Kidney (tissue), 14 donors: ENCODE data around the gene USP37. TPM values are rescaled to one million over a fixed set of nuclear protein-coding genes. Genes with fewer than 3 reads are reported as not detected.

Experiments
- DNase-seq, 5 donors: peaks; one replicate each; pipeline ENCODE4 v3.0.0-alpha.2; 2013 to 2020
- FAIRE-seq: peaks from 2 replicates; lab custom pipeline; 2012; peaks lifted over from hg19 to GRCh38; lab: Jason Lieb, UNC
- H3K27ac ChIP-seq, 2 donors: one replicate each; pipeline ENCODE4 v1.7.0; 2013; ENCODE audit warnings: low read depth in 2 of 2, low read length in 2 of 2, inconsistent platforms in 1 of 2
- H3K27me3 ChIP-seq: one replicate; pipeline ENCODE4 v1.7.1; 2013; ENCODE audit warnings: low read length, inconsistent platforms; ENCODE audit not compliant: control insufficient read depth, insufficient read depth
- H3K36me3 ChIP-seq, 3 donors: one replicate each; pipeline versions ENCODE4 v1.7.0 to v1.7.1; 2013; ENCODE audit warnings: low read length in 3 of 3, control low read depth in 1 of 3, inconsistent platforms in 1 of 3; ENCODE audit not compliant: insufficient read depth in 3 of 3, control insufficient read depth in 2 of 3
- H3K4me1 ChIP-seq, 3 donors: one replicate each; pipeline versions ENCODE4 v1.7.0 to v1.7.1; 2013; ENCODE audit warnings: low read length in 3 of 3, inconsistent platforms in 1 of 3, low read depth in 1 of 3; ENCODE audit not compliant: control insufficient read depth in 2 of 3, insufficient read depth in 2 of 3
- H3K4me3 ChIP-seq, 3 donors: one replicate each; pipeline versions ENCODE4 v1.7.0 to v1.8.1; 2013; ENCODE audit warnings: low read length in 3 of 3, control low read depth in 1 of 3, inconsistent platforms in 1 of 3
- H3K9ac ChIP-seq, 3 donors: one replicate each; pipeline versions ENCODE4 v1.7.0 to v1.7.1; 2013; ENCODE audit warnings: low read length in 3 of 3, control low read depth in 1 of 3, inconsistent platforms in 1 of 3
- H3K9me3 ChIP-seq, 3 donors: one replicate each; pipeline versions ENCODE4 v1.7.0 to v1.7.1; 2013; ENCODE audit warnings: low read length in 3 of 3, control low read depth in 1 of 3, inconsistent platforms in 1 of 3; ENCODE audit not compliant: control insufficient read depth in 2 of 3, insufficient read depth in 1 of 3
- intact Hi-C: fragments of 100-400 bp; cut with DNase I; formaldehyde crosslinking; loops from one replicate; pipeline ENCODE4 v1.11.1; 2022
- polyA plus RNA-seq: library from polyadenylated mRNA; stranded (reverse); fragments of 350-450 nt; fragmentation: Illumina TruSeq; extraction: RNeasy Lipid Tissue Mini Kit (QIAGEN cat#74804); gene quantifications from one replicate; pipeline ENCODE4 v1.2.3, GENCODE V29; 2014; ENCODE audit warnings: low read depth, low replicate concordance; ENCODE audit not compliant: insufficient read depth
- total RNA-seq: library from RNA; stranded (reverse); fragmentation: NEBNext Ultra II Directional; extraction: Animal tissue kit (Norgen Biotek cat#: 25700); gene quantifications from one replicate; pipeline ENCODE4 v1.2.1, GENCODE V29; 2021
- TF ChIP-seq, protein P1 (sequence below): IDR thresholded peaks from 3 replicates; pipeline ENCODE4 v1.5.1; 2012; ENCODE audit warnings: mild to moderate bottlenecking, moderate library complexity, borderline replicate concordance; ENCODE audit not compliant: insufficient read depth; ENCODE audit errors: extremely low read depth
- donor health status: control.
- donor health status: control.
- donor health status: control.
- donor health status: control.
- donor health status: control.
- donor health status: DM: yes; HTN: yes; CAD: no.
- donor health status: Normal renal cell carcinoma (clear cell type).

Gene USP37
- total and polyA plus RNA-seq, 2 donors from 2014 or later, result 1.8 to 13.5 TPM

DNA sequence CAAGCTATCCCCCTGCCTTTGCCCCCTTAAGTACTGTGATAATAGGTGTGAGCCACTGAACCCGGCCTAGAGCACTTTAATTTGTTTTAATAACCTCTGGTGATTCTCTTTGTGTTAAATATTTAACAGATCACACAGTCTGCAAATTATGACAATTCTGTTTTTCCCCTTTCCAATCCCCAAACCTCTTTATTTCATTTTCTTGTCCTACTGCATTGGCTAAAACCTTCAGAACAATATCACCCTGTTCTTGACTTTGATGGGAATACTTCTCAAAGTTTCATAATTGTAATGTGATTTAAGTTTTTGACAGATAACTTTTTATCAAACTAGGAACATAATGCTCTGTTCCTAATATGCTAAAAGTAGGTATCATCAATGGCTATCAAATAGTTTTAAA lies 44.5 kb downstream of the USP37 start:
- H3K36me3 ChIP-seq, result peaks cover 0 to 8% (median 5%) of the 10 kb centered on the region in 3 donors
- DNase-seq (no peak), FAIRE-seq (no peak)
- no peak overlapping the region for H3K9ac ChIP-seq
- TF ChIP-seq, protein P1, sequence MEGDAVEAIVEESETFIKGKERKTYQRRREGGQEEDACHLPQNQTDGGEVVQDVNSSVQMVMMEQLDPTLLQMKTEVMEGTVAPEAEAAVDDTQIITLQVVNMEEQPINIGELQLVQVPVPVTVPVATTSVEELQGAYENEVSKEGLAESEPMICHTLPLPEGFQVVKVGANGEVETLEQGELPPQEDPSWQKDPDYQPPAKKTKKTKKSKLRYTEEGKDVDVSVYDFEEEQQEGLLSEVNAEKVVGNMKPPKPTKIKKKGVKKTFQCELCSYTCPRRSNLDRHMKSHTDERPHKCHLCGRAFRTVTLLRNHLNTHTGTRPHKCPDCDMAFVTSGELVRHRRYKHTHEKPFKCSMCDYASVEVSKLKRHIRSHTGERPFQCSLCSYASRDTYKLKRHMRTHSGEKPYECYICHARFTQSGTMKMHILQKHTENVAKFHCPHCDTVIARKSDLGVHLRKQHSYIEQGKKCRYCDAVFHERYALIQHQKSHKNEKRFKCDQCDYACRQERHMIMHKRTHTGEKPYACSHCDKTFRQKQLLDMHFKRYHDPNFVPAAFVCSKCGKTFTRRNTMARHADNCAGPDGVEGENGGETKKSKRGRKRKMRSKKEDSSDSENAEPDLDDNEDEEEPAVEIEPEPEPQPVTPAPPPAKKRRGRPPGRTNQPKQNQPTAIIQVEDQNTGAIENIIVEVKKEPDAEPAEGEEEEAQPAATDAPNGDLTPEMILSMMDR, result no peak
- H3K4me3 ChIP-seq, result no peak overlapping the region
- H3K4me1 ChIP-seq, result no peaks in the 10 kb centered on the region
- no peak overlapping the region for H3K27ac ChIP-seq
- H3K27me3 ChIP-seq, result no peaks in the 10 kb centered on the region
- H3K9me3 ChIP-seq, result no peaks in the 10 kb centered on the region
- intact Hi-C loops, result no loop called here

DNA sequence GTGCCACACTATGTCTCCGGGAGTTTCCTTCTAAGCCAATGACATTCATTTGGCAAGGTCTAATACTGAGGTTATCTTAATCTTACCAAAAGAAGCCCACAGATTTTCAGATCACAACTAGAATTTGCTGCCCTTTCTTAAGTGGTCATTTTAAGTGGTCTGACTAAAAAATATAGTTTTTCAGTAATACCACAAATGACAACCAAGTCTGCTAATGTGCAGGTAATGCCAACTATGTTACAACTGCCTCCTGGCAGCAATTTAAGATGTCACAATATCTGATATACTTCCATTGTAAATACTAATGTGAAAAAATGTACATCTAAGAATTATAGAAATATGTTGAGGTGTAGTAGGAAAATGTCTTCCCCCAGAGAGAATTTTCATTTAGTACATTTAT lies 49.3 kb downstream of the USP37 start:
- H3K9me3 ChIP-seq, result no peaks in the 10 kb centered on the region
- H3K27ac ChIP-seq, result no peak overlapping the region
- no peaks in the 10 kb centered on the region for H3K4me1 ChIP-seq
- TF ChIP-seq, protein P1, result no peak
- DNase-seq (no peak), FAIRE-seq (no peak)
- no peaks in the 10 kb centered on the region for H3K36me3 ChIP-seq
- no peak overlapping the region for H3K4me3 ChIP-seq
- no peak overlapping the region for H3K9ac ChIP-seq
- intact Hi-C loops, result no loop called here
- no peaks in the 10 kb centered on the region for H3K27me3 ChIP-seq

DNA sequence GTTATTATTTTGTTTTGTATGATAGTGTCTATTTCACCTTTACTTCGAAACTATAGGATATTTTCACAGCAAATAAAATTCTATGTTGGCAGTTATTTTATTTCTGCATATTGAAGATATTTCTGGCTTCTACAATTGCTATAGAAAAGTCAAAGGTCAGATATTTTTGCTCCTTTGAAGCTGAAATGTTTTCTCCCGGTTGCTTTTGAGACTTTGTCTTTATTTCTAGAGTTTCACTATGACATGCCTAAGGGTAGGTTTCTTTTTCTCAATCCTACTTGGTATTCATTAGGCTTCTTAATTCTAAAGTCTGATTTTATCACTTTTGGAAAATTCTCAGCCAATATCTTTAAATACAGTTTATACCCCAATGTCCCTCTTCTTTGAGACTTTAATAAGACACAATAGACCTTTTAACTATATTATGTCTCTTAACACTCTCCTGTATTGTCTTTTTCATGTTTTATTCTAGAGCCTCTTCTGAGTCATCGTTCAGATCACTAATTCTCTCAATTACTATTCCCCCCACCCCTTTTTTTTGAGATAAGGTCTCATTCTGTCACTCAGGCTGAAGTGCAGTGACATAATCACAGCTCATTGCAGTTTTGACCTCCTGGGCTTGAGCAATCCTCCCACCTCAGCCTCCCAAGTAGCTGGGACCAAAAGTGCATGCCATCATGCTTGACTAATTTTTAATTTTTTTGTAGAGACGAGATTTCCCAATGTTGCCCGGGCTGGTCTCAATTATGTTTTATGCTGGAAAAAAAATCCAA lies 50.5 kb downstream of the USP37 start:
- H3K36me3 ChIP-seq, result no peaks in the 10 kb centered on the region
- intact Hi-C loops, result no loop called here
- H3K9me3 ChIP-seq, result no peaks in the 10 kb centered on the region
- no peak overlapping the region for H3K4me3 ChIP-seq
- FAIRE-seq (no peak), DNase-seq (no peak)
- H3K9ac ChIP-seq, result no peak overlapping the region
- H3K4me1 ChIP-seq, result no peaks in the 10 kb centered on the region
- TF ChIP-seq, protein P1, result no peak
- no peak overlapping the region for H3K27ac ChIP-seq
- H3K27me3 ChIP-seq, result no peaks in the 10 kb centered on the region
